Prostate gland (tissue), 2 donors: ENCODE data around the gene TMEM186.

ENCODE experiments used
- CTCF ChIP-seq, 4 experiments: fragments of 200-600 bp in 2 of 4; fragments of 450-650 bp in 2 of 4; sonication (generic) in 2 of 4; IDR thresholded peaks; 1 replicate in 3 of 4; 2 replicates in 1 of 4; pipeline ENCODE4 v1.5.1; 2016 to 2019; ENCODE audit warnings: antibody characterized with exemption in 4 of 4, mild to moderate bottlenecking in 2 of 4, moderate library complexity in 2 of 4
- POLR2A ChIP-seq: fragments of 450-650 bp; IDR thresholded peaks from one replicate; pipeline ENCODE4 v1.6.1; 2016; ENCODE audit warnings: antibody characterized with exemption, mild to moderate bottlenecking

GRCh38 chr16:8781797-8782196 is 15.6 kb downstream of the TMEM186 start:
- TF ChIP-seq CTCF (IDR thresholded peaks at IDR 0.05) (no peak), POLR2A (no peak)
